GM23248 (cell line): ENCODE data around the gene ZNF668.

ENCODE experiments used
- EZH2 ChIP-seq: fragments of 200-600 bp; sonication (generic); IDR thresholded peaks from 2 replicates; pipeline ENCODE4 v1.6.1; 2018; ENCODE audit warnings: antibody characterized with exemption, mild to moderate bottlenecking; ENCODE audit not compliant: insufficient read depth, poor library complexity, severe bottlenecking
- EZH2phosphoT487 ChIP-seq: fragments of 200-600 bp; sonication (generic); IDR thresholded peaks from 2 replicates; pipeline ENCODE4 v1.6.1; 2018; ENCODE audit warnings: antibody characterized with exemption, moderate library complexity, mild to moderate bottlenecking, low read depth; ENCODE audit not compliant: insufficient read depth

- TF ChIP-seq EZH2 (no peak), EZH2phosphoT487 (no peak)
Observed at GRCh38 chr16:31107465-31107867, 33.4 kb upstream of the ZNF668 start.
